ENCODE results near the gene CROCC2. TPM values are rescaled to one million over a fixed set of nuclear protein-coding genes. Genes with fewer than 3 reads are reported as not detected.

Gene CROCC2
- total and polyA plus RNA-seq, 2 of the 13 experiments (the other 11 are each of a cell fraction or from before 2014, with no cell fraction given), result not detected

DNA sequence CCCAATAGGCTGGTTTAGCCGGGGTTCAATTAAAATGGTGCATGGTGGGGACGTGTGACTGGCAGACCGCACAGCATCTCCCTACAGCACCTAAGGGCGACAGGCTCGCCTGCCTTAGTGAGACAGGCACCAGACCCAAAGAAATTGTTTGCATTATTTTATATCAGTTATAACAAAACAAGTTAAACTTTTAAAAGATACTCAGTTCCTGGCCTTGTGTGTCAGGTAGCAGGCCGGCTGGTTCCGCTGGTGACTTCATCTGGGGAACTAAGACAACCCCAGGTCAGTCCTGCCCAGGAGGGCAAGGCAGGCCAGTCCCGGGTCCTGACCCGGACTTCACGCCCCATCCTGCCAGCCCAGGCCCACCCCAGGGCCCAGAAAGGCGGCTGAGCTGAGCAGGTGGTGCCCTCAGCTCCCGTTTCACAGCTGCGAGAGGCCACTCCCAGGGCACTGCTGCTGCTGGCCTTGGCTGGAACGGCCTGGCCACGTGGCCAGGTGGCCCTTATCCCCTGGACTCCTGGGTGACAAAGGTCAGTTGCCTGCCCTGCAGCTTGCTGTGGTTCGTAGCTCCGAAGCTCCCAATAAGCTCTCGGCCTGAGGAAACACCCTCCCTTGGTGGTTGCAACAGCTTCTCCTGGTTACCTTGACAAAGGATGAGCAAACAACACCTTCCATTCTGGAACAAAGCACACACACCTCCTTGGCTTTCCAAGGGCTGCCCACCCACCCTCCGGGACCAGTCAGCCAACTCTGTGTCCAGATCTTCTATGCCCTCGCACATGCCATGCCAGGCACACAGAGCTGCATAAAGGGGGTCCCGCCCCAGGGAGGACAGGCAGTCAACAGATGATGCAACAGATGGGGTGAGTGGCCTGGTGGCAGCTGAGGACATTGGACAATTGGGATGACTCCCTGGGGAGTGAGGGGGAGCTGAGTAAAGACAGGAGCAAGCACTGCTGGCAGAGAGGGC lies 48.8 kb upstream of the CROCC2 start (continued):
- no peak; the same call in 1 of the 2 replicates for TF ChIP-seq ZNF20 (CRISPR knock-in tag; IDR thresholded peaks at IDR 0.05)
- TF ChIP-seq SYNCRIP (IDR thresholded peaks at IDR 0.05; ENCODE audit: insufficient read depth, low read depth, low read length), result no peak
- TF ChIP-seq, protein P1, sequence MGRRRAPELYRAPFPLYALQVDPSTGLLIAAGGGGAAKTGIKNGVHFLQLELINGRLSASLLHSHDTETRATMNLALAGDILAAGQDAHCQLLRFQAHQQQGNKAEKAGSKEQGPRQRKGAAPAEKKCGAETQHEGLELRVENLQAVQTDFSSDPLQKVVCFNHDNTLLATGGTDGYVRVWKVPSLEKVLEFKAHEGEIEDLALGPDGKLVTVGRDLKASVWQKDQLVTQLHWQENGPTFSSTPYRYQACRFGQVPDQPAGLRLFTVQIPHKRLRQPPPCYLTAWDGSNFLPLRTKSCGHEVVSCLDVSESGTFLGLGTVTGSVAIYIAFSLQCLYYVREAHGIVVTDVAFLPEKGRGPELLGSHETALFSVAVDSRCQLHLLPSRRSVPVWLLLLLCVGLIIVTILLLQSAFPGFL (CRISPR knock-in tag; IDR thresholded peaks at IDR 0.05), result no peak
- TF ChIP-seq, protein P2, sequence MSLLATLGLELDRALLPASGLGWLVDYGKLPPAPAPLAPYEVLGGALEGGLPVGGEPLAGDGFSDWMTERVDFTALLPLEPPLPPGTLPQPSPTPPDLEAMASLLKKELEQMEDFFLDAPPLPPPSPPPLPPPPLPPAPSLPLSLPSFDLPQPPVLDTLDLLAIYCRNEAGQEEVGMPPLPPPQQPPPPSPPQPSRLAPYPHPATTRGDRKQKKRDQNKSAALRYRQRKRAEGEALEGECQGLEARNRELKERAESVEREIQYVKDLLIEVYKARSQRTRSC (CRISPR knock-in tag; IDR thresholded peaks at IDR 0.05; ENCODE audit: low read depth), result peak; percentile 81
- TF ChIP-seq AHR (CRISPR knock-in tag; IDR thresholded peaks at IDR 0.05), result peak; percentile 80; the same call in 1 of the 2 replicates
- TF ChIP-seq, protein P3, sequence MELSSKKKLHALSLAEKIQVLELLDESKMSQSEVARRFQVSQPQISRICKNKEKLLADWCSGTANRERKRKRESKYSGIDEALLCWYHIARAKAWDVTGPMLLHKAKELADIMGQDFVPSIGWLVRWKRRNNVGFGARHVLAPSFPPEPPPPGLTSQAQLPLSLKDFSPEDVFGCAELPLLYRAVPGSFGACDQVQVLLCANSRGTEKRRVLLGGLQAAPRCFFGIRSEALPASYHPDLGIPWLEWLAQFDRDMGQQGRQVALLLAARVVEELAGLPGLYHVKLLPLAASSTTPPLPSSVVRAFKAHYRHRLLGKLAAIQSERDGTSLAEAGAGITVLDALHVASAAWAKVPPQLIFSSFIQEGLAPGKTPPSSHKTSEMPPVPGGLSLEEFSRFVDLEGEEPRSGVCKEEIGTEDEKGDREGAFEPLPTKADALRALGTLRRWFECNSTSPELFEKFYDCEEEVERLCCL (CRISPR knock-in tag; IDR thresholded peaks at IDR 0.05; ENCODE audit: borderline replicate concordance), result peak; percentile 92
- TF ChIP-seq, protein P4, sequence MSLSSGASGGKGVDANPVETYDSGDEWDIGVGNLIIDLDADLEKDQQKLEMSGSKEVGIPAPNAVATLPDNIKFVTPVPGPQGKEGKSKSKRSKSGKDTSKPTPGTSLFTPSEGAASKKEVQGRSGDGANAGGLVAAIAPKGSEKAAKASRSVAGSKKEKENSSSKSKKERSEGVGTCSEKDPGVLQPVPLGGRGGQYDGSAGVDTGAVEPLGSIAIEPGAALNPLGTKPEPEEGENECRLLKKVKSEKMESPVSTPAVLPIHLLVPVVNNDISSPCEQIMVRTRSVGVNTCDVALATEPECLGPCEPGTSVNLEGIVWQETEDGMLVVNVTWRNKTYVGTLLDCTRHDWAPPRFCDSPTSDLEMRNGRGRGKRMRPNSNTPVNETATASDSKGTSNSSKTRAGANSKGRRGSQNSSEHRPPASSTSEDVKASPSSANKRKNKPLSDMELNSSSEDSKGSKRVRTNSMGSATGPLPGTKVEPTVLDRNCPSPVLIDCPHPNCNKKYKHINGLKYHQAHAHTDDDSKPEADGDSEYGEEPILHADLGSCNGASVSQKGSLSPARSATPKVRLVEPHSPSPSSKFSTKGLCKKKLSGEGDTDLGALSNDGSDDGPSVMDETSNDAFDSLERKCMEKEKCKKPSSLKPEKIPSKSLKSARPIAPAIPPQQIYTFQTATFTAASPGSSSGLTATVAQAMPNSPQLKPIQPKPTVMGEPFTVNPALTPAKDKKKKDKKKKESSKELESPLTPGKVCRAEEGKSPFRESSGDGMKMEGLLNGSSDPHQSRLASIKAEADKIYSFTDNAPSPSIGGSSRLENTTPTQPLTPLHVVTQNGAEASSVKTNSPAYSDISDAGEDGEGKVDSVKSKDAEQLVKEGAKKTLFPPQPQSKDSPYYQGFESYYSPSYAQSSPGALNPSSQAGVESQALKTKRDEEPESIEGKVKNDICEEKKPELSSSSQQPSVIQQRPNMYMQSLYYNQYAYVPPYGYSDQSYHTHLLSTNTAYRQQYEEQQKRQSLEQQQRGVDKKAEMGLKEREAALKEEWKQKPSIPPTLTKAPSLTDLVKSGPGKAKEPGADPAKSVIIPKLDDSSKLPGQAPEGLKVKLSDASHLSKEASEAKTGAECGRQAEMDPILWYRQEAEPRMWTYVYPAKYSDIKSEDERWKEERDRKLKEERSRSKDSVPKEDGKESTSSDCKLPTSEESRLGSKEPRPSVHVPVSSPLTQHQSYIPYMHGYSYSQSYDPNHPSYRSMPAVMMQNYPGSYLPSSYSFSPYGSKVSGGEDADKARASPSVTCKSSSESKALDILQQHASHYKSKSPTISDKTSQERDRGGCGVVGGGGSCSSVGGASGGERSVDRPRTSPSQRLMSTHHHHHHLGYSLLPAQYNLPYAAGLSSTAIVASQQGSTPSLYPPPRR (CRISPR knock-in tag; IDR thresholded peaks at IDR 0.05; ENCODE audit: borderline replicate concordance), result peak; percentile 95
- TF ChIP-seq ZSCAN12 (CRISPR knock-in tag; IDR thresholded peaks at IDR 0.05), result no peak
- peak; percentile 85 for TF ChIP-seq SAFB2 (CRISPR knock-in tag; IDR thresholded peaks at IDR 0.05; ENCODE audit: borderline replicate concordance, low read depth)
- peak; percentile 60; the same call in 1 of the 2 replicates for TF ChIP-seq LCORL (IDR thresholded peaks at IDR 0.05)
- peak; percentile 97 for TF ChIP-seq LCORL (CRISPR knock-in tag; IDR thresholded peaks at IDR 0.05)
- peak; percentile 72 for TF ChIP-seq HMG20B (CRISPR knock-in tag; conservative IDR thresholded peaks at IDR 0.05)
- TF ChIP-seq PITX1 (CRISPR knock-in tag; IDR thresholded peaks at IDR 0.05), result peak; percentile 98
- 0 out of 2 replicates have a peak, but pooled peaks have one; percentile 76 for TF ChIP-seq ZNF33A (CRISPR knock-in tag; IDR thresholded peaks at IDR 0.05; ENCODE audit: borderline replicate concordance)
- TF ChIP-seq KMT2B (CRISPR knock-in tag; IDR thresholded peaks at IDR 0.05), result peak; percentile 80; the same call in 1 of the 2 replicates
- TF ChIP-seq KAT2B (IDR thresholded peaks at IDR 0.05; ENCODE audit: borderline replicate concordance, low read depth, low read length), result no peak
- TF ChIP-seq, protein P5, sequence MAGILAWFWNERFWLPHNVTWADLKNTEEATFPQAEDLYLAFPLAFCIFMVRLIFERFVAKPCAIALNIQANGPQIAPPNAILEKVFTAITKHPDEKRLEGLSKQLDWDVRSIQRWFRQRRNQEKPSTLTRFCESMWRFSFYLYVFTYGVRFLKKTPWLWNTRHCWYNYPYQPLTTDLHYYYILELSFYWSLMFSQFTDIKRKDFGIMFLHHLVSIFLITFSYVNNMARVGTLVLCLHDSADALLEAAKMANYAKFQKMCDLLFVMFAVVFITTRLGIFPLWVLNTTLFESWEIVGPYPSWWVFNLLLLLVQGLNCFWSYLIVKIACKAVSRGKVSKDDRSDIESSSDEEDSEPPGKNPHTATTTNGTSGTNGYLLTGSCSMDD (CRISPR knock-in tag; IDR thresholded peaks at IDR 0.05), result no peak
- peak; percentile 59; the same call in 1 of the 2 replicates for TF ChIP-seq ZNF562 (CRISPR knock-in tag; IDR thresholded peaks at IDR 0.05; ENCODE audit: borderline replicate concordance)
- peak; percentile 99 for TF ChIP-seq ZNF605 (CRISPR knock-in tag; IDR thresholded peaks at IDR 0.05)

All from HepG2 (cell line).